CD1c-positive myeloid dendritic cell (primary cell): Measurements from ENCODE around the gene CHD6.
"Not testable (repeated sequence)": the region's sequence is repeated elsewhere in the genome, so short reads cannot be mapped to it uniquely, and the experiment has no call there.

Source experiments
- DNase-seq: peaks from one replicate; pipeline ENCODE4 v3.0.0-alpha.2; 2016; ENCODE audit errors: extremely low spot score

CHD6 gene

GRCh38 chr20:41540459-41540858 is 77.7 kb downstream of the CHD6 start:
- DNase-seq = no peak

DNA sequence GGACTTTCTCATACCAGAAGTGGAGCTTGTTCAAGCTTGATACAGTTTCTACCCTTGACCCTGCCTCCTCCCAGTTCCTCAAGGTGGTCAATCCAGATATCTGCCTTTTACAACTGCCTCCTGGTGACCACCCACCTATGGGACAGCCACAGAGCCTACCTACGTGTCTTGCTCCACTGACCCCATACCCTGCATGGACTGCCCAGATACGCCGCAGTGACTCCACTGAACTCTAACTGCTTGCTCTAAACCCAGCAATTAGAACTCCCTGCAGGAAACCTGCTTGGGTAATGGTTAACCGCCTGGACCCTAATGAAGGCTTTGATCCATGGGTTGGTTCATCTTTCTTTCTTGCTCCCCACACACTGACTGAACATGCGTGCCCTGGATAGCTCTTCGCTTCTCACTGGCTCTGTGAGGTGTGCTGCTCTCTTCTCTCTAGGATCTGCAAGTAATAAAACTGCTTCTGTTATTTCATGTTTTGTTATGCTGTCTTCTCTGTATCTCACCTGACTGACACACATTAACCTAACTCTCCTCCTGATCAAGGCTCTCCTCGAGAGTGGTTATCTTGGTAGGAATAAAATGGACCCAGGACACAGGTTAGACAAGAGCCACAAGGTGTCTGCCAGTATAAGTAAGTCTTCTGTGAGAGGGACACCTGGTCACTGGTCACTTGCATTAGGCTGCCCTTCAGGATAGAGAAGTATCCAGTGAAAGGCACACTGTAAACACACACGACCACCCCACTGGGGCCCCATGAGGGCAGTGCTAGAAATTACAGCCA is 79.2 kb downstream of the CHD6 start:
- no peak for DNase-seq

DNA sequence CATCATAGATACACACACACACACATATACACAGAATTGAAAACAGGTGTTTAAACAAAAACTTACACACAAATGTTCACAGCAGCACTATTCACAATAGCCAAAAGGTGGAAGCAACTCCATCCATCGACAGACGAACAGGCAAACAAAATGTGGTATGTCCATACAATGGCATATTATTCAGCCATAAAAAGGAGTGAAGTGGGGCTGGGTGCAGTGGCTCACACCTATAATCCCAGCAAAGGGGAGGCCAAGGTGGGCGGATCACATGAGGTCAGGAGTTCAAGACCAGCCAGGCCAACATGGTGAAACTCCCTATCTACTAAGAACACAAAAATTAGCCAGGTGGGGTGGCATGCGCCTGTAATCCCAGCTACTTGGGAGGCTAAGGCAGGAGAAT is 80.3 kb downstream of the CHD6 start:
- no peak for DNase-seq

DNA sequence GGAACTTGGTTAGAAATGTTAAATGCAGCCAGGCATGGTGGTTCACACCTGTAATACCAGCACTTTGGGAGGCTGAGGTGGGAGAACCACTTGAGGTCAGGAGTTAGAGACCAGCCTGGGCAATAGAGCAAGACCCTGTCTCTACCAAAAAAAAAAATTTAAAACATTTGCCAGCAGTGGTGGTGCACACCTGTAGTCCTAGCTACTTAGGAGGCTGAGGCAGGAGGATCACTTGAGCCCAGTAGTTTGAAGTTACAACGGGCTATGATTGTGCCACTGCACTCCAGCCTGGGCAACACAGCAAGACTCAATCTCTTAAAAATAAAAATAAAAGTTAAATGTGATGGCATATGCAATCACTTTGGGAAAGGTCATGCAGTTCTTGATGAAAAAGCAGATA is 82.6 kb downstream of the CHD6 start:
- DNase-seq = not testable (repeated sequence)

DNA sequence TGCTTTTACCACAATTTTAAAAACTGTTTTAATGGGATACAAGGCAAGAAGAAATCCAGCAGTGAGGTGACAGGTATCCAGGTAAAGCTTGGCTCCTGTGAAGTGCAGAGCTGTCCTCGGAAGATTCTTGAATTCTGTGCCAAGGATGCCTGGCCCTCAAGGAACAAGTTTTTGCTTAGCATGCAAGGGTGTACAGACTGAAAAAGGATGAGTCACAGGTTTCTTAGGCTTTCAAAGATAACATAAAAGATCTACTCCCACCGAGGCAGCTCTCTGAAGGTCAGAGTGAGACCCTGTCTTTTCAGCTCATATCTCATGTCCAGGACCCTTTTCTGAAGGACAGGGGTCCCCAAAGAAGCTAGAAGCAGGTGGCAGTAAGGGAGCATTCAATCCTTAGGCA is 83.3 kb downstream of the CHD6 start:
- DNase-seq = no peak

GRCh38 chr20:41534170-41534569 is 84.0 kb downstream of the CHD6 start:
- DNase-seq = no peak

DNA sequence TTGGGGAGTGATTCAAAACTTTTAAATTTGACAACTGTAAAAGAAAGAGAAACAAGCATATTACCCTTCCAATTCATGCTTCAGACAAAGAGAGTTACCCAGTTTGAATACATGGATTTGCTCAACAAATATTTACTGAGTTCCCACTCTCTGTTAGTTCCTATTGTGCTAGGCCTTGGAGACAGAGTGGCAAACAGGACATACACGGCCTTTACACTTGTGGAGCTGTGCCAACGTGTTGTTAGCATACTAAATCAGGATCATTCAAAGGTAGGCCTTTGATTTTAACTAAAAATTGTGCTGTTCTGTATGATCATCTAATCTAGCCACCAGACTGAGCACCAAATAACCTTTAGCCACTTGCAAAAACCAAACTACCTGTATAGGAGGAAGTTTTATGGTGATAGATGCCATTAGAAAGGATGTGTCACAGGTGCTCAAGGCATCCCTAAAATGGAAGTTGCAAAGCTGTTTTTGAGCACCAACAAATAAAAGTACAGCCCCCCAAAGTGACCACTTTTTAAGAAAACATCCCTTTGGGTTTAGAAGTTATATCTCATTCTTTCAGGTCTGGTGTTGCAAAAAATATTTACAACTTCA is 84.5 kb downstream of the CHD6 start:
- no peak for DNase-seq

DNA sequence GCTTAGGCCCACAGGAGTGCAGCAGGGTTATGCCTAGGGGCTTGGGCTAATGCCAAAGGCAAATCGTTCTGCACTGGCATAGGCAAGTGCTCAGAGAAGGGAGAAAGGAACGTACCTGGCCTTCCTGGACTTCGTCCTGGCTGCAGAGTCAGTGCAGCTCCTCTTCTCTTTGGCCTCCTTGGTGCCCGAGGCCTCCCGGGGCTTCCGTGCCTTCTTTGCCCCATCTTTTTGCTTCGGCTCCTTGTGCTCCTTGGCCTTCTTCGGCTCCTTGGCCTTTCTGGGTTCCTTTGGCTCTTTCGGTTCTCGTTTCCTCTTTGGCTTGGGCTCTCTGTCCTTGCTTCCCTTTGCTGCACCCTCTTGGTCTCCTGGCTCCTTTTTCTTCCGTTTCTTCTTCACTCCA is 85.2 kb downstream of the CHD6 start:
- DNase-seq = no peak

GRCh38 chr20:41531518-41532275 is 86.5 kb downstream of the CHD6 start:
- DNase-seq = no peak

DNA sequence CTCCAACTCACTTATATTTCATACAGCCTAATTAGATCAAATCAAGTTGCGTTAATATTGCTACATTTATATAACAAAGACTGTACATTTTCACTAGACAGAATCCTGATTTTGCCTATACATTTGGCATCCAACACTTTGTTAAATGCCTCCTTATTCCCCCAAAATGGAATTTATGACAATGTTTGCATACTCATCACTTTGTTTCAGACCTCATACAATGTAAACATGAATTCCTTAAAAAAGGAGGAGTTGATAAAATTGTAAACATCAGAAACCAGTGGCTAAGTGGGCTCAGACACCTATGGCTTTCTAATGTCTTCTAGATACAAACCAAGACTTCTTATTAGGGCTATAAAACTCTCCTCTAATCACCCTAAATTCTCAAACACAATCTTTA is 87.3 kb downstream of the CHD6 start:
- DNase-seq = no peak

GRCh38 chr20:41526327-41526726 is 91.8 kb downstream of the CHD6 start:
- no peak for DNase-seq

DNA sequence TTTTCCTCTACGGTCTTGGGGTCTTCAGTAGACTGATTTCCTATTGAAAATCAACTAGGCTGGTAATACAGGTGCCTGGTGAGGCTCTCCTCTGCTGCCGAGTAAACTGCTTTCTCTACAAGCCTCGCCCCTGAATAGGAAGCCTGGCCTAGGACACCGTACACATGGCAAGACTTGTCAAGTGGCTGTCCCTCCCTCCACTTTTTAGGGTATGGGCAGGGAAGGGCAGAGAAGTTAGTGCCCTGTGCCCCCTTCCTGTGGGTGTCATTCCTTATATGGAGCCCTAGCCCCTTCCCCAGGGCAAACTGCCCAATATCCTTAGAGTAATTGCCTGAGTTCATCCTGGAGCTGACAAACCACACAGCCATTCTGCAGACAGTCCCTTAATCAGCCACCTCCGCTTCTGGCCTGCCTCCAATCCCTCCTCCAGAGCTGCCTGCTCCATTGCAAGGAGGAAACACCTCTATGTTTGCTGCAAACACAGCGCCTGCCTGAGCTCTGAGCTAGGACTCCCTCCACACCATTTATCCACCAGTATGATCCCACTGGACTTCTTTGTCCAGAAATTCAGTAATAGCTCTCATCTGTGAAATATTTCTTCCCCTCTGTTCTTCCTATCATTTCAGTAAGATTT is 93.1 kb downstream of the CHD6 start:
- peak; percentile 5 for DNase-seq

DNA sequence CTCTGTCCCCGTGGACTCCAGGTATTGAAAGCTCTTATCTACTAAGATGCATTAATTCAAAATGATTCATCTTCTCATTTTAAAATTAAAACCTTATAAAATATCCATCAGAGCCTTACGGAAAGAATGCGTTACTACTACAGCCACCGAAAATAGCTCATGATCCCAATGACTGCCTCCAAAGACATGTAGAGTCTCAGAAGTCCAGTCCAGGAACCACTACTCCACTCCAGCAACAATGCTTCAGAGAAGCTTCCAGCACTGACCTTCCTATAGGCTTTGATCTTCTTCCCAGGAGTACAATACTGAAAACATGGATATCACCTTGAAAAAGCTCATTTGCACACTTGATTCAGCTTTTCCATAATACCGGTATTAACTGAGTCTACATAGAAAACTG is 94.3 kb downstream of the CHD6 start:
- no peak for DNase-seq

DNA sequence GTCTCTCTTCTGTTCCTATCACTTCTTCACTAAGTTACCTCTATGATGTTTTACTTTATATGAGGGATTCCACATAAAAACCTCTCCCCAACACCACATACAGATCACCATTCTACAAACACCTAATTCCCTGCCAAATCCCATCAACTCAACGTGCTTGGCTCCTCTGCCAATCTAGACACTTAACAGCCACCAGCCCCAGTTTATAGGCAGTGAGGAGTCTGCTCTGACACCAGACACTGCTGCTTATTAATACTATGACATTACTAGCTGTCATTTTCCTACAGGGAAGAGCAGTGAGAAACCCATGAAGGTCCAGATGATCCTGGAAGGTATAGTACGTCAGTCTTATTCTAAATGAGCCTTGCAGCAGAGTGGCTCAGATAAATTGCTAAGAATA is 104.3 kb downstream of the CHD6 start:
- DNase-seq = no peak

- no peak for DNase-seq
These were observed 105.6 kb downstream of the CHD6 start for GRCh38 chr20:41512624-41513023.

GRCh38 chr20:41510847-41511450 is 107.2 kb downstream of the CHD6 start:
- no peak for DNase-seq

- DNase-seq = no peak
These were observed 108.0 kb downstream of the CHD6 start for GRCh38 chr20:41510224-41510623.

DNA sequence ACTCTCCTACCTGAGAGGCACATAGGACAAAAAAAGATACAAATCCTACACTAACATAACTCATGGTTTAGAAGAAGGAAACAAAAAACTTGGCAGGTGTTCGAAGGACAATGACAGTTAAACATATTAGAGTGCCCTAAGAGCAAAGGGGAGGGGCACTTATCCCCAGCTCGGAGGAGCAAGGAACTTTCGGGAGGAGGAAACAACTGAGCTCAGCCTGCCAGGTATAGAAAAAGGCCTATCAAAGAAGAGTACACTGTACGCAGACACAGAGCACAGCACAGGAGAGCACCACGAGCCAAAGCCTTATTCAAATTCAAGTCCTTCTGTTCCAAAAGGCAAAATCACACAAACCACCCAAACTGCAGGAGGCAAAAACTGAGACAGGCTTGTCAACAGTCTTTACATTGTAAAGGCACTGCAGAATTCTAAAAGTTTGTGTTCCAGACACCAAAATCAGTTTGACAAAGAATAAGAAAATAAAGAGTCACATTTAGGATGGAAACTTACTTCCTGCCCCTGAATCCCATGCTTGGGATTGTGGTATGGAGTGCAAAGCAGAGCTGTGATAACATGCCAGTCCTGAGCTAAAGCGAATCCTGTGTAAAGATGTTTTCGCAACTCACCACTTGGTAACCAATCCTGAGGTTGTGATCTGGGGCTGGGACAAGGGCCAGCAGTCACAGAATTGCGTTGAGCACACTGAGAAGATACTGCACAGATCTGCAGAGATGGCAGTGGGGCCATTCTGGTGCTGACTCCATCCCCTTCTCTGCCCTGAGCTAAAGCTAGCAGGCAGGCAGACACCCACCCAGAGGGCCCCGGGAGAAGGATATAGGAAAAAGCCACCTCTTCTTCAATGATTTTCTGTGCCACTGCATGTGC is 108.6 kb downstream of the CHD6 start:
- no peak for DNase-seq

GRCh38 chr20:41508335-41508734 is 109.8 kb downstream of the CHD6 start:
- no peak for DNase-seq

- no peak for DNase-seq
These were observed 110.3 kb downstream of the CHD6 start for GRCh38 chr20:41507851-41508250.

GRCh38 chr20:41507436-41507835 is 110.7 kb downstream of the CHD6 start:
- no peak for DNase-seq
